Measurements from ENCODE around the gene EHMT2.
A peak's percentile ranks its signal among the peaks of the same experiment; 100 is the strongest.
"Not testable (repeated sequence)": the region's sequence is repeated elsewhere in the genome, so short reads cannot be mapped to it uniquely, and the experiment has no call there.

EHMT2 gene

DNA sequence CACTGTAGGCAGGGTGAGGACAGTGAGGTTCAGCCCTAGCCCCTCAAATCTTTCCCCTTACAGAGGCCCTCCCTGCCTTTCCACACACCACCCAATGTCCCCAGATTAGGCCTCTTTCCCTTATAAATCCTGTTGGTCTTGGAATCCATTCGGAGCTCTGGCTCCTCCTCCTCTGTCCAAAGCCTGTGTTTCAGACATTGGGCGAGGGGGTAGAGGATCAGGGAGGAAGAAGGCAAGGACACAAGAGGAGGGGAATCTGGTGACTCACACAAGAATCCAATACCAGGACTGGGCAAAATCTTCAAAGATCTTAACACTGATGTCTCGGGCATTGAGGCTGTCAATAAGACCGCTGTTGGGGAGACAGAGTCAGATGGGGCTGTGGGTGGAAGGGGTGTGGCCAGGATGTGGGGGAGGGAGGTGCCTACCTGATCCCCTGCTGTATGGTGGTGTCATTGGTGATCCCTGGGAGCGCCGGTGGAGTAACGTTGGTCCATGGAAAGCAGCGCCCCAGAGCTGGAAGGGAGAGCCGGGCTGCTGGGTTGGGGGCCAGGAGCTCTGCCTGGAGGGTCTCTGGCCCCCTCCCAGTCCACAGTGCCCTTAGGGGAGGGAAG lies 26.3 kb downstream of the EHMT2 start:
- DNase-seq (ENCODE audit: low read depth in 3 of 3, low spot score in 1 of 3), result no peak

DNA sequence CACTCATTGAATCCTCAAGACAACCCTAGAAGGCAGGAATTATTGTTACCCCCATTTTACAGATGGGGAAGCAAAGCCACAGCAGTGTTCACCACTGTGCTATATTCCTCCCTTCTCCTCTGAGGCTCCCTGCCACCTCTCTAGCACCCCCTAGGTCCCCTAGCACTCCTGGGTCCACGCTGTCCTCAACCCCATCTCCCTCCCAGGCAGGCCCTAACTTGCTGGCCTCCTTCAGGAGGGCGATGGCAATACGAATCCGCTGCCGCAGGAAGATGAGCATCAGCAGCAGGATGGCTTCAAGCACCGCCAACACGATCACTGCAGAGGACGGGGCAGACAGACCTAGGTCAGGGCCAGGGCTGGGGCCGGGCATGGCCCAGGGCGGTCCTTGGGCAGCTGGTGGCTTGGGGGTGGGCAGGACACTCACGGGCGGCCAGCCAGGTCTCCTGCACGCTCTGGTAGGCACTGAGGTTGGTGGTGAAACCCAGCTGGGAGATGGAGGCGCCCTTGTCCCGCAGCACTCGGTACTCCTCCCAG lies 27.0 kb downstream of the EHMT2 start:
- DNase-seq (ENCODE audit: low read depth in 3 of 3, low spot score in 1 of 3), result no peak

DNA sequence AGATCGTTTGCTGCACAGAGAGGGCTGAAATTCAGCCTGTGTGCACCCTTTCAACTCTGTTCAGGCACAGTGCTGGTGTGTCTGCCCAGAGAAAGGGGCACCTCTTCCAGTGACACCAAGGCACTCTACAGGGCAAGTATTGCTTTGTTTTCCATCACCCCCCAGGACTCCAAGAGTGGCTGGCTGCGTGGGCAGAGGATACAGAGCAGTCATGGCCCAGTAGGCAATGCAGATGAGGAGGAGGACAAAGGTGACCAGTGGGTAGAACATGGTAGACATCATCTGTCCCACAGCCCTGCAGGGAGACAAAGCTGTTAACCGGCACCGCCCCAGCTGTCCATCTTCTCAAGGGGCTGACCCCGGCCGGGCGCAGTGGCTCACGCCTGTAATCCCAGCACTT lies 28.2 kb downstream of the EHMT2 start:
- DNase-seq (ENCODE audit: low read depth in 3 of 3, low spot score in 1 of 3), result no peak

DNA sequence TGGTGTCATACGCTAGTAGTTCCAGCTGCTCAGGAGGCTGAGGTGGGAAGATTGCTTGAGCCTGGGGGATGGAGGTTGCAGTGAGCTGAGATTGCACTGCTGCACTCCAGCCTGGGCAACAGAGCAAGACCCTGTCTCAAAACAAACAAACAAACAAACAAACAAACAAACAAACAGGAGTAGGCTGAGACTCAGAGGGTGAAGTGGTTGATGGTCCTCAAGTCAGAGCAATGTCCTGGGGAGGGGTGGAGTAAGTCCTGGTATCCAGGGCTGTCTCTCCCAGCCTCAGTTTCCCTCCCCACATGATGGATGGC lies 28.9 kb downstream of the EHMT2 start:
- DNase-seq (ENCODE audit: low read depth in 3 of 3, low spot score in 1 of 3), result not testable (repeated sequence)

DNA sequence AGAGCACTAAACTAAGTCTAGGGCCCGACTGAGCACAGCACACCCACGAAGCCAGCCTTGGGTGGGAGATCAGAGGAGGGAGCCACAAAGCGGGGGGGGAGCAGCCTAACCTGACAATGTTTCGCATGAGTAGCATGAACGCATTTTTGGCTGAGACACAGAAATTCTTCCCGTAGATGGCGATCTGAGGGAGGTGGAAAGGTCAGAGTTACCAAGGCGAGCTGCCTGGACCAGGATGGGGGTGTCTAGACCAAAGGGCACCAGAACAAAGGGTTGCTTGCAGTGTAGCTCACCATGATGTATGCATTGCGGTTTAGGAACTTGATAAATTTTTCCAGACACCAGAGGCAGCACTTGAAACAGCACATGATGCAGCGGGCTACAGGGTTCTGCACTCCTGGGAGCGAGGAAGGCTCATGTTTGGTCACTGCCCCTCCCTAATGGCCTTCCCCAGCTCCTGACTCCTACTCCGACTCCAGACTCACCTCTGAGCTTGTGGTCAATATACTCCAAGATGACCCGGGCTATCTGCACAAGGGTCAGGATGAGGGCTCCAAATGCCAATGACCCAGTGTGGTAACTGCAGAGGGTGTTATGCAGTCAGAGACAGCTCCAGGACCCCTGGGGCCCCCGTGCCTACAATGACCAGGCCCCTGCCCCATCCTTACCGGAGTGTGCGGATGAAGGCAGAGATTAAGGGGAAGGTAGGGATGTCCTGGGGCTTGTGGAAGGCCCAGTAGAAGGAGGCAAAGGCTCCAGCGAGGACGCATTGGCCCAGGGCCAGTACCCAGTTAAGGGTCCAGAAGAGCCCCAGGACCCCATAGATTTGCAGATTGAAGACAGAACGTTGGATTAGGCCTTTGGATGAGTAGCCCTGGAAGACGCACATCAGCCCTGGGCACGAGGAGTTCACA lies 32.0 kb downstream of the EHMT2 start:
- DNase-seq (ENCODE audit: low read depth in 3 of 3, low spot score in 1 of 3), result no peak

DNA sequence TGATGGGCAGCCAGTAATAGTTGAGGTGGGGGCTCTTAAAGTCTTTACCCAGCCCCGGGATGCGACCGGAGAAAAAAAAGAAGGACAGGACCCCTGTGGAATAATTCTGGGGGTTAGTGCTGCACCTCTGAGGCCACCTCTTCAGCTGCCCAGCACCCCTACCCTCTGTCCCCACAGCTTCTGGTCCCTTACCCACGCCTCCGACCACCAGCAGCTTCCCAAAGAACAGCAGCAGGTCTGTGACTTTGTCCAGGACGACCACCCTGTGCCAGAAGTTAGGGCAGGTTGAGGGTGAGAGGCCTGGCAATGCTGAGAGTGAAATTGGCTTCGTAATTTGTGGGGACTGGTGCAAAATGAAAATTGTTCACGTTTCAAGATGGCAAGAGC lies 32.7 kb downstream of the EHMT2 start:
- DNase-seq (ENCODE audit: low read depth in 3 of 3, low spot score in 1 of 3), result no peak

DNA sequence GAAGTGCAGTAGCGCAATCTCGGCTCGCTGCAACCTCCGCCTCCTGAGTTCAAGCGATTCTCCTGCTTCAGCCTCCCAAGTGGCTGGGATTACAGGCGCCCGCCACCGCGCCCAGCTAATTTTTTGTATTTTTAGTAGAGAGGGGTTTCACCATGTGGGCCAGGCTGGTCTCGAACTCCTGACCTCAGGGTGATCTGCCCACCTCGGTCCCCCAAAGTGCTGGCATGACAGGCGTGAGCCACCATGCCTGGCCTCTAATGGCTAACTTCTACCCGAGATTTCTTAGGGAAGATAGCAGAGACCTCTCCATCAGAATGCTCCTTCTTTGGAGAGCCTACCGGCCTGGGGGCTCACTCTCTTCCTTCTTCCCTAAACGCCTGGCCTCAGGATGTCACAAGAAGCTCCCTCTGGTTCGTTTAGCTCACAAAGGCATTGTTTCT lies 33.4 kb downstream of the EHMT2 start:
- DNase-seq (ENCODE audit: low read depth in 3 of 3, low spot score in 1 of 3), result not testable (repeated sequence)

DNA sequence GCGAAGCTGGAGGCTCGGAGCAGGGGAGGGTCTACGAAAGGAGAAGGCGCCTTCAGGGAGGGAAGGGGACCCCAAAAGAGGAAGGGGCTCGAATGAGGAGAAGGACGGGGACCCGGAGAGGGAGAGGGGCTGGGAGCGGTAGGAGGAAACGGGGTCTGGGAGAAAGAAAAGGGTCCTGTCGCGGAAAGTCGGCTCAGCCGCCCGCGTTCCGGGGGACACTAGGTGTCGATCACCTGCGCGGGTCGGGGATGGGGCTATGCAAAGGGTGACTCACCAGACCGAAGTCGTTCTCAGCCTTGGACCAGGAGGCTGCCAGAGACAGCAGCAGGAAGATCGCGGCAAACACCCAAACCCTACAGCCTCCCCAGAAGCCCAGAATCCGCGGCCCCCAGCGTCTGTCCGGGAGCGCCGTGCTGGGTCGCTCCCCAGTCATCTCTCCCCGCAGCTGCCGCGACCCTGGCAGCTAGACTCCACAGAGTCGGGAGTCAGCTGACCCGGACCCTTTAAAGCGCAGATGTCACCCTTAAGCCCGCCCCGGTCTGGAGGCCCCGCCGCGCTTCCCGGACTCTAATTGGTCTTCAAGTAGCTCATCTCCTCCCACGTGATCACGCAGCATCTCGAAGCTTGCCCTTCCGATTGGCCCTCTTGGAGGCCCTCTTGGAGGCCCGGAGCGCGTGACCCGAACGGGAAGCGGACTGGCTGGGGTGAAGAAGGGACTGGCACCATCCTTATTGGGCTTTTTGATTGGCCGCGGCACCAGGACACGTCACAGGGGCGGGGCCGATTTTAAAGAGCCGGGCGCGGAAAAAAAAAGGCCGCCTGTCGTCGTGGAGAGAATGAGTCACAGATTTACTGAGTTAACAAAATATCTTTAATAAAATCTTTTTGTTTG lies 34.9 kb downstream of the EHMT2 start, which contains the start of gene NEU1:
TSS of gene NEU1 (minus strand) at position 478 of the 892 bp plus-strand sequence. CDS start at position 433, 45 bp downstream.
- peak; percentile 93 to 99 (median 98) for DNase-seq (ENCODE audit: low read depth in 3 of 3, low spot score in 1 of 3)

DNA sequence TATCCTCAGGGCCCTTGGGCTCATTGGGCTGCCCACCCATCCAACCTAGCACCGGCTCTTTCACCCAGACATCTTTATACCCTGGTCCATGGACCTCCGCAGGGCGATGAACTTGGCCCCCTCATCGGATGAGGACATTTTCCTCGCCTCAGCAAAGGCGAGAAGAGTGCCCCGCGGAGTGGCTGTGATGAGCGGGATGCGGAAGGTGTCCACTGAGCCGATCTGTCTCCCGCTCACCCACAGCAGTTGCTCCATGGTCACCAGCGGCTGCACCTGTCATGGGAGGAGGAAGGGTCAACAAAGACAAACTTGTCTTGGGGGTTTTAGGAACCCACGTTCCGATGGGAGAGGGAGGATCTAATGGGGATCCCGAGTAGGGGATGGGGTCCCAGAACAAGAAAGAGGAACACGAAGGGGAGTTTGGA lies 35.6 kb downstream of the EHMT2 start:
- no peak for DNase-seq (ENCODE audit: low read depth in 3 of 3, low spot score in 1 of 3)

DNA sequence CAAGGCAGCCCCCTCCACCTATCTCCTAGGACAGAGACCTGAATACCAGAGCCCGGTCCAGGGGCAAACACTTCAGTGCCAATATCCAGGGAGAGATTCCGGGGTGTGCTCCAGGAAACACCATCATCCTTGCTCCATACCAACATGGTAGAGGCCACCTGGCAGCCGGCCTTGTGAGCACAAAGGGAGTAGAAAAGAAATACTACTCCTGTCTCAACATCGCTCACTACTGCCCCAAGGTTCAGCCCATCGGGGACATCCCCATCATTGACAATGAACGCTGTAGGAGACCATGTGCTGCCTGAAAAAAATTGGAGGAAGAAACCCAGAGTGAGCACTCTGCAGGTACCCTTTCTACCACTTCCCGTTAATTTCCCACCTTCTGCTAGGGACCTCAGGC lies 36.3 kb downstream of the EHMT2 start:
- no peak for DNase-seq (ENCODE audit: low read depth in 3 of 3, low spot score in 1 of 3)

DNA sequence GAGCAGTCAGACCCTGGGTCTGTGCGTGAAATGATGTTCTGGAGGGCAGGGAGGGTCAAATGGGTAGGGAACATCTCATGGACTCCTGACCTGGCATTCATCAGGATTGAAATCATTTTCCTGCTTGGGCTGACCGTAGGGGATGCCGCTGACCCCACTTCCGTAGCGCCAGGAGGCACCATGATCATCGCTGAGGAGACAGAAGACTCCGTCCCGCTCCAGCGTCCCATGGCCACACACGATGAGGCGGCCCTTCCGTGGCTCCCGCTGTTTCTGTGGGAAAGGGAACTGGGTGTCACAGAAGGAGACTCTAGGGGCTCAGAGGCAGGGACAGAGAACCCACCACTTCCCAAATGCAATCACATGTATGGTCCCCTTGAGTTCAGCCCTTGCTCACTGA lies 37.1 kb downstream of the EHMT2 start:
- DNase-seq (ENCODE audit: low read depth in 3 of 3, low spot score in 1 of 3), result no peak

DNA sequence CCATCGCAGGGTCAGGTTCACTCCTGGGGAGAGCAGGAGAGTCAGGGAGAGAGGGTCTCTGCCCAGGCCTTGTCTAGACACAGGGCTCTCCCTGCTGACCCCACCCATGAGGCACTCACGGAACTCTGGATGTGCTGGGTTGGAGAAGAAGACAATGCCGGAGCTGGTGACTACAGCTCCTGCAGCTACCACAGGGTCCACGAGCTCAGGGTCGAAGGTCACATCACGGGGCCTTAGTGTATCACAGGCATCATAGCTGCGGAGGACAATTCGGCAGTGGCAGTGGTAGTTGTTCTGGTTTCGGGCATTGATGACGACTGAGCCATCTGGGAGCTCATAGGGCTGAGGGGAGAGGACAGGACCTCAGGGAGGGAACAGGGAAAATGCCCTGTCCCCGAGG lies 37.6 kb downstream of the EHMT2 start:
- no peak for DNase-seq (ENCODE audit: low read depth in 3 of 3, low spot score in 1 of 3)

DNA sequence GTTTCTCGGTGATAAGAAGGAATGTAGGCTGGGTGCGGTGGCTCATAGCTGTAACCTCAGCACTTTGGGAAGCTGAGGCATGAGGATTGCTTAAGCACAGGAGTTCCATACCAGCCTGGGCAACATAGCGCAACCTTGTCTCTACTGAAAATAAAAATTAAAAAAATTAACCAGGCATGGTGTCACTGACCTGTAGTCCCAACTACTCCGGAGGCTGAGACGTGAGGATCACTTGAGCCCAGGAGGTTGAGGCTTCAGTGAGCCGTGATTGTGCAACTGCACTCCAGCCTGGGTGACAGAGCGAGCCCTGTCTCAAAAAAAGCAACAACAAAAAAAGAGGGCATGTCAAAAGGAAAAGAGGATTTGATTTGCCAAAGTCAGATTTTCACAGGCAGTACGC lies 38.8 kb downstream of the EHMT2 start:
- no peak for DNase-seq (ENCODE audit: low read depth in 3 of 3, low spot score in 1 of 3)

DNA sequence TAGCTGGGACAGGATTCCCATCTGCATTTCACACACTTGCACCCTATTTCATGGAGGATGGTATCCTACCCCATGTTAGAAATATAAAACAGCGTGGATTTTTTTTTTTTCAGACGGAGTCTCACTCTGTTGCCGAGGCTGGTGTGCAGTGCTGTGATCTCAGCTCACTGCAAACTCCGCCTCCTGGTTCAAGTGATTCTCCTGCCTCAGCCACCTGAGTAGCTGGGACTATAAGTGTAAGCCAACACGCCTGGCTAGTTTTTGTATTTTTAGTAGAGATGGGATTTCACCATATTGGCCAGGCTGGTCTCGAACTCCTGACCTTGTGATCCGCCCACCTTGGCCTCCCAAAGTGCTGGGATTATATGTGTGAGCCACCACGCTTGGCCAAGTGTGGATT lies 39.7 kb downstream of the EHMT2 start:
- not testable (repeated sequence) for DNase-seq (ENCODE audit: low read depth in 3 of 3, low spot score in 1 of 3)

DNA sequence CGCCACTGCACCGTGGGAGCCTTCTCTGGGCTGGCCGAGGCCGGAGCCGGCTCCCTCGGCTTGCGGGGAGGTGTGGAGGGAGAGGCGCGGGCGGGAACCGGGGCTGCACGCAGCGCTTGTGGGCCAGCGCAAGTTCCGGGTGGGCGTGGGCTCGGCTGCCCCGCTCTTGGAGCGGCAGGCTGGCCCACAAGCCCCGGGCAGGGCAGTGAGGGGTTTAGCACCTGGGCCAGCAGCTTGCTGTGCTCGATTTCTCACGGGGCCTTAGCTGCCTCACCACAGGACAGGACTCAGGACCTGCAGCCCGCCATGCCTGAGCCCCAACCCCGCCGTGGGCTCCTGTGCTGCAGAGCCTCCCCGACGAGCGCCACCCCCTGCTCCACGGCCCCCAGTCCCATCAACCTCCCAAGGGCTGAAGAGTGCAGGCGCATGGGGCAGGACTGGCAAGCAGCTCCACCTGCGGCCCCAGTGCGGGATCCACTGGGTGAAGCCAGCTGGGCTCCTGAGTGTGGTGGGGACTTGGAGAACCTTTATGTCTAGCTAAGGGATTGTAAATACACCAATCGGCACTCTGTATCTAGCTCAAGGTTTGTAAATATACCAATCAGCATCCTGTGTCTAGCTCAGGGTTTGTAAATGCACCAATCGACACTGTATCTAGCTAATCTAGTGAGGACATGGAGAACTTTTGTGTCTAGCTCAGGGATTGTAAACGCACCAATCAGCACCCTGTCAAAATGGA lies 45.3 kb downstream of the EHMT2 start:
- not testable (repeated sequence) for DNase-seq (ENCODE audit: low read depth in 3 of 3, low spot score in 1 of 3)

DNA sequence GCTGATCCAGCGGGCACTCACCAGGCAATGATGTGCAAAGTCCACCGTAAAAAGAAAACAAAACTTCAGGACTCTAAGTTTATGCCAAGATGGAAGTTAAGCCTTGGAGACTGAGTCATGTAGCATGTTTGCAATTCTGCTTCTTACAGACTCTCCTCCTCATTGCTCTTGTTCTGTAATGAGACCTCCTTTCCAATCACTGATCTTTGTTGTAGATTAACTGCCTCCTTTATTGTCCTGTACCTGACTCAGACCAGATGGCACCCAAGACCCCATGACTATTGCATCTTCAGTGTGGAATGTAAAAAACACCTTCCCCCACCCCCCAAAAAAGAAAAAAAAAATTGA lies 46.0 kb downstream of the EHMT2 start:
- DNase-seq (ENCODE audit: low read depth in 3 of 3, low spot score in 1 of 3), result no peak

DNA sequence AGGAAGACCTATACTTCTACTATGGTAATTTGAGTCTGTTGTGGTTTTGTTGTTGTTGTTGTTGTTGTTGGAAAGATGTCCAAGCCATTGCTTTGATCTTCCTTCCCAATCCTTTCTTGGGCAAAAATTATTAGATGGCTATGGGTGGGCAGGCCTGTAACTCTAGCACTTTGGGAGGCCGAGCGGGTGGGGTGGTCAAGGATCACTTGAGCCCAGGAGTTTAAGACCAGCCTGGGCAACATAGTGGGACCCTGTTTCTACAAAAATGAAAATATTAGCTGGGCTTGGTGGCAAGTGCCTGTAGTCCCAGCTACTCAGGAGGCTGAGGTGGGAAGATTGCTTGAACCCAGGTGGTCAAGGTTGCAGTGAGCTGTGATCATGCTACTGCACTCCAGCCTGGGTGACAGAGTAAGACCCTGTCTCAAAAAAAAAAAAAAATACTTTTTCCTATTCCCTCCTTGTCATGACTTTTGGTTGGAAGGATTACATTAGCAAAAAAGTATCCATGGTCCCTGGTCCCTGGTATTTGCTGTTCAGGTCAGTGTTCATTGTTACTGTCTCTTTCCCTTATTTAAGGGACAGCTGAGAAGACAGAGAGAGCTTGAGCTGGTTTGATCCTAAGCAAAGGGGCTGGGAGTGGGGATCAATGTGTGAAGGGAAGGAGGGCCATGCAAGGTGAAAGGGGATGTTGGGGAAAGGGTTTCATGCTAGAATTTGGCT lies 46.6 kb downstream of the EHMT2 start:
- DNase-seq (ENCODE audit: low read depth in 3 of 3, low spot score in 1 of 3), result no peak

DNA sequence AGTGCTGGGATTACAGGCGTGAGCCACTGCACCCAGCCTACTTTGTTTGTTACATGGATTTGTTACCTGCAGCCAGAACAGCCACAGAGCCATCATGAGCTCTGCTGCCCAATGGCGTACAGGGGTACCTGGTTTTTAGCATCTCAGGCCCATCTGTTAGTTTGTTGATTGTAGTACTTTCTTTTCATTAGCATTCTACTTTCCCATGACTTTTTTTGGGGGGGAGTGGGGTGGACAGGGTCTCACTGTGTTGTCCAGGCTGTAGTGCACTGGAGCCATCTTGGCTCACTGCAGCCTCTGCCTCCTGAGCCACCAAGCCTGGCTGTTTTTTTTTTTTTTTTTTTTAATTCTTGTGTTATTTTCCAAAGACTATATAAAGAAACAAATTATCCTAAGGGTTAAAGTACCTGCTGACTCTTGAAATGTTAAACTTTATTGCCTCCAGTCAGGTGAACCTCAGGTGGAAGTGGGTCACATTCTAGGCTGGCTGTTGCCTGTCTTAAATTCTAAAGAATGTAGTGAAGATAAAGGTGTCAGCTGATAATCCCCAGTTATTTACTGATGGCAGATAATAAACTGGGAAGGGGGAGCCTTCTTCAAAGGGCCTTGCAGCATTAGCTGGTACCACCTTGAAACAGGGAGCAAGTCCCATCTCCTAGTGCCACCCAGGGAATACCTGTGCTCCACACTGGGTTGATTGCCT lies 50.1 kb downstream of the EHMT2 start:
- DNase-seq (ENCODE audit: low read depth in 3 of 3, low spot score in 1 of 3), result no peak

DNA sequence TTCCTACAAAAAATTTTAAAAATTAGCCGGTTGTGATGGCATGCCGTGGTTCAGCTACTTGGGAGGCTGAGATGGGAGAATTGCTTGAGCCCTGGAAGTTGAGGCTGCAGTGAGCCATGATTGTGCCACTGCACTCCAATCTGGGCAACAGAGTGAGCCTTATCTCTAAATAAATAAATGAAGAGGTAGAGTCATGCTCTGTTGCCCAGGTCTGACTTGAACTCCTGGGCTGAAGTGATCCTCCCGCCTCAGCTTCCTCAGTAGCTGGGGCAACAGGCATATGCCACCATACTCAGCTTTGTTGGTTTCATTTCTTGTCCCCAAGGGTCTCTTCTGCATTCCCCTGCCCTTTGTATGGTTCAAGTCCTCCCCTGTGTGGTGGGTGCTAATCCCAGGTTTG lies 53.0 kb downstream of the EHMT2 start:
- DNase-seq (ENCODE audit: low read depth in 3 of 3, low spot score in 1 of 3), result no peak
